ENCODE results near the gene RASGRP4.

- TF ChIP-seq USF2 (IDR thresholded peaks at IDR 0.05) (no peak), CTCF (IDR thresholded peaks at IDR 0.05) (no peak), SMC3 (IDR thresholded peaks at IDR 0.05) (no peak)
Observed at GRCh38 chr19:38466050-38466449, 40.0 kb upstream of the RASGRP4 start.

Measured in A549 (cell line).